Tibial nerve (tissue), 4 donors: ENCODE data around the gene WNT3A.

Source experiments
- CTCF ChIP-seq, 5 experiments: fragments of 200-600 bp in 3 of 5; fragments of 450-650 bp in 2 of 5; sonication (generic) in 3 of 5; IDR thresholded peaks; one replicate each; pipeline ENCODE4 v1.5.1; 2016 to 2019; ENCODE audit warnings: antibody characterized with exemption in 5 of 5, mild to moderate bottlenecking in 3 of 5, moderate library complexity in 2 of 5
- EP300 ChIP-seq, 2 donors: sonication (generic); formaldehyde crosslinking; IDR thresholded peaks; one replicate each; pipeline ENCODE4 v1.6.1; 2017; ENCODE audit warnings: antibody characterized with exemption in 2 of 2, mild to moderate bottlenecking in 1 of 2
- POLR2A ChIP-seq, 2 donors: fragments of 450-650 bp; IDR thresholded peaks; one replicate each; pipeline ENCODE4 v1.6.1; 2017; ENCODE audit warnings: antibody characterized with exemption in 2 of 2, mild to moderate bottlenecking in 2 of 2, moderate library complexity in 2 of 2

DNA sequence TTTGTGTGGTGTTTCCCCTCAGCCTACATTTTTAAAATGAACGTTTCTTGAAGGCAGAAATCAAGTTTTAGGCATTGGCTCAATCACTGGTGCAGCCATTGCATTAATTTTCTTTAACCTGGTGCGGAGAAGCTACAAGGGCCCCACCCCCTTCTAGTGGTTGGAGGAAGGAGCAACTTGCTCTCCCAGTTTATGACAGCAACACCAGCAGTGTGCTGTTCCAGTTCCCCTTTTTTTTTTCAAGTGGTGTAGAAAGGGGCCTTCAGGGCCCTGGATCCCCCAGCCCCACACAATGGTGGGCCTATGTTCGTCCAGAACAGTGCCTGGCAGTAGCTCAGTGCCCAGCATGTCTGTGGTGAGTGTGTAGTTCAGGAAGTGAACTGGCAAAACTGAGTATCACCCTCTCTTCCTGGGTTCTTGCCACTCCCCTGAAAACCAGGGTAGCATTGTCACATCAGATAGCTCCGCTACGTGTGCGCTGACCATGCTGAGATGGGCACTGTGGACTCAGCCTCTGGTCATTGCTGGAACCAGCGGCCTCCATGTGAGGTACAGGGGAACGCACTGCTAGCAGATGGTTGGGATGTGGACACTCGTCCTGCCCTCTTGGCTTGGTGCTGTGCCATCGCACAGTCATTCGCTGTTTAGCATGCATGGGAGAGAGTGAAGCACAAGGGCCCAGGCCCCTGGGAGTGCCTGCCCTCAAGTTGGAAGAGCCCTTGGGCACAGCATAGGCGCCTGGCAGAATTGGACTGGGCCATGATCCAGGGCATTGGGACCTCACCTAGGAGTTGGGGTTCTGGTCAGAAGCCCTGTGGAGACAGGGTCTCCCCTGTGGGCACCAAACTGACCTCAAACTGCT is 83.0 kb downstream of the WNT3A start:
- TF ChIP-seq CTCF (IDR thresholded peaks at IDR 0.05) (no peak), POLR2A (IDR thresholded peaks at IDR 0.05) (no peak), EP300 (IDR thresholded peaks at IDR 0.05) (no peak)
